ENCODE measurements around the gene VPS33A.

DNA sequence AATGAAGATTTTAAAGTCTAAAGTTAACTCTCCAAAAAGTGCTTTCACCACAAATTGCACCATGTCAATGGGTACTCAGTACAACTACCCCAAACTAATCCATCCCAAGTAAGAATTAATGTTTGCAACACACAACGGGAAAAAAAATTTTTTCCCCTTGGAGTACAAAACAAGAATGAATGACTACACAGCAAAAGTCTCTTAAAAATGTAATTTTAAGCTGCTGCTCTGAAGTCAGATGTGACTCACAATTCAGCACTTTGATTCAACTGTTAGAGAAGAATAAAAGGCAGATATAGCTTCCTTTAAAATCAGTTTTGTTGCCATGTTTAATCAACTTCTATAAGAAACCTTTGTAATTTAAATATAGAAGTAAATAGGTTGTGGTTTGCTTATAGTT lies 42.5 kb upstream of the VPS33A start:
- TF ChIP-seq, protein P1, sequence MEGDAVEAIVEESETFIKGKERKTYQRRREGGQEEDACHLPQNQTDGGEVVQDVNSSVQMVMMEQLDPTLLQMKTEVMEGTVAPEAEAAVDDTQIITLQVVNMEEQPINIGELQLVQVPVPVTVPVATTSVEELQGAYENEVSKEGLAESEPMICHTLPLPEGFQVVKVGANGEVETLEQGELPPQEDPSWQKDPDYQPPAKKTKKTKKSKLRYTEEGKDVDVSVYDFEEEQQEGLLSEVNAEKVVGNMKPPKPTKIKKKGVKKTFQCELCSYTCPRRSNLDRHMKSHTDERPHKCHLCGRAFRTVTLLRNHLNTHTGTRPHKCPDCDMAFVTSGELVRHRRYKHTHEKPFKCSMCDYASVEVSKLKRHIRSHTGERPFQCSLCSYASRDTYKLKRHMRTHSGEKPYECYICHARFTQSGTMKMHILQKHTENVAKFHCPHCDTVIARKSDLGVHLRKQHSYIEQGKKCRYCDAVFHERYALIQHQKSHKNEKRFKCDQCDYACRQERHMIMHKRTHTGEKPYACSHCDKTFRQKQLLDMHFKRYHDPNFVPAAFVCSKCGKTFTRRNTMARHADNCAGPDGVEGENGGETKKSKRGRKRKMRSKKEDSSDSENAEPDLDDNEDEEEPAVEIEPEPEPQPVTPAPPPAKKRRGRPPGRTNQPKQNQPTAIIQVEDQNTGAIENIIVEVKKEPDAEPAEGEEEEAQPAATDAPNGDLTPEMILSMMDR (IDR thresholded peaks at IDR 0.05; ENCODE audit: insufficient read depth, low read depth, low read length) = no peak
- no peak for TF ChIP-seq EZH2 (IDR thresholded peaks at IDR 0.05; ENCODE audit: insufficient read depth, low read length)

All from astrocyte (in vitro differentiated cells and primary cell).